Superior temporal gyrus (tissue), 1 donor: ENCODE results near the gene BABAM2.
A peak's percentile ranks its signal among the peaks of the same experiment; 100 is the strongest.
"Not testable (repeated sequence)": the region's sequence is repeated elsewhere in the genome, so short reads cannot be mapped to it uniquely, and the experiment has no call there.

Source experiments
- DNase-seq: peaks from one replicate; pipeline ENCODE4 v3.0.0-alpha.2; 2016; ENCODE audit errors: extremely low spot score

Gene BABAM2

DNA sequence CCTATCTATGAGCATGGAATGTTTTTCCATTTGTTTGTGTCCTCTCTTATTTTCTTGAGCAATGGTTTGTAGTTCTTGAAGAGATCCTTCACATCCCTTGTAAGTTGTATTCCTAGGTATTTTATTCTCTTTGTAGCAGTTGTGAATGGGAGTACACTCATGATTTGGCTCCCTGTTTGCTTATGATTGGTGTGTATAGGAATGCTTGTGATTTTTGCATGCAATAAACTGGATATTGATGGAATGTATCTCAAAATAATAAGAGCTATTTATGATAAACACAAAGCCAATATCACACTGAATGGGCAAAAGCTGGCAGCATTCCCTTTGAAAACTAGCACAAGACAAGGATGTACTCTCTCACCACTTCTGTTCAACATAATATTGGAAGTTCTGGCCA is 223.2 kb downstream of the BABAM2 start:
- not testable (repeated sequence) for DNase-seq

DNA sequence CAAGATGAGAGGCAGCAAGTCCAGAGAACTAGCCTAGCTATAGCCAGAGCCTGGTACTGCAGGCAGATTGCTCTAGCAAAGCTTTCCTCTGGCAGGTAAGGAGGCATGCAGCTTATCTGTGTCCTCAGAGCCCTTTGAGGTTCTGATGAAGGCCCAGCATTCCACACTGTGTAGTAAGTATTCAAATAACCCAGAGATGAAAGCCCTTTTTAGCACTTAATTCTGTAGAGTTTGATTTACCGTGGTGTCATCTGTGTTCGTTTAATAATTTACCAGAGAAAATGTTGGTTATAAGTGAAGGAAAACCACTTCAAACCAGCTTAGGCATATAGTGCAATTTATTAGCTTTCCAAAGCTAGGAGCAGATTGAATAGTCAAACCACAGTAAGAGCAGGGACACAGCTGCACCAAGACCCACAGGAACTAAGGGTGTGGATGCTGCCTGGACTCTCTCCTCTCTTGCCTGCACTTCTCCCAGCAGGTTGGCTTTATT is 226.6 kb downstream of the BABAM2 start:
- no peak for DNase-seq

DNA sequence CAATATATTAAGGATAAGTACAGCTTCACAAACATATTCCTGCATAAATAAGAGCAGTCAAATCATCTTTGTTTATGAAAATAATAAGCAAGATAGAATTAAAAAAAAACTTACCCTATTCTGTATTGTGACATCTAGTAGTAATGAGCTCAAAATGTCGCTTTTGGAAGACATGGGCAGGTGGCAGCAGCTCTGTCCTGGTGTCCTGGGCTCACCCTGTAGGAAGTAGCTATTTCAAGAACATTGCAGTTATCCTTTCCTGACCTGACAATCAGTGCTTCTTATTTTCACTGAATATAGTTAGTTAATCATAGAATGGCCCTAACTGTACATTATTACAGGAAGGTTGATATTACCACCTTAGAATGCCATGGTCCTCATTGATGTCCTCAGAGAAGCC is 229.1 kb downstream of the BABAM2 start:
- DNase-seq, result no peak

- no peak for DNase-seq
Observed at GRCh38 chr2:28128281-28128950, 237.9 kb downstream of the BABAM2 start.

GRCh38 chr2:28129955-28130695 is 239.6 kb downstream of the BABAM2 start:
- DNase-seq, result no peak

GRCh38 chr2:28133778-28134177 is 243.2 kb downstream of the BABAM2 start:
- DNase-seq, result no peak

DNA sequence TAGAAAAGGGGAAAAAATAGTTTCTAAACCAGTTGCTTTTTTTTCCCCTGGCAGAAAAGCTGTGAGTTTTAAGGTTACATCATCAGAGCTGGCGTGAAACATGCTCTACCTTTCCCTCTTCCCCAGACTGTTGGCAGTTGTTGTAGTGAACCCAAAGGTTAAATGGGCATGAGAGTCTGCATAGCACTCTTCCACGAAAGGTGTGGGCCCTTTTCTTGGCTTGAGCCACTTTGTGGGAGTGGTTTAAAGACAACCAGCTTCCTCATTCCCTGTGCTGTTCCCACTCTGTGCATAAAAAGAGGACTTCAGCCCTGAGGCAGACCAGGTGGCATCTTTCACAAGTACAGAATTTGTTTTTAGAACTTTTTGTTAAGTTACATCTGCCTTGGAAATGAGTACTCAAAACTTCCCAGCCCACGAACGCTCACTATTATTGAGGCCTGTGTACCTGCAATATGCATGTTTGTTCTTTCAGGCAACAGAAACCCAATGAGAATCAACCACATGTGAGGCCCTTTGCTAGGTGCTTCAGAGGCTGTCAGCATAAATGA is 243.8 kb downstream of the BABAM2 start:
- peak; percentile 45 for DNase-seq

GRCh38 chr2:28134857-28135256 is 244.3 kb downstream of the BABAM2 start:
- DNase-seq, result no peak

- DNase-seq, result no peak
Observed at GRCh38 chr2:28135324-28135723, 244.8 kb downstream of the BABAM2 start.

- DNase-seq, result no peak
Observed at GRCh38 chr2:28135799-28136198, 245.3 kb downstream of the BABAM2 start.

DNA sequence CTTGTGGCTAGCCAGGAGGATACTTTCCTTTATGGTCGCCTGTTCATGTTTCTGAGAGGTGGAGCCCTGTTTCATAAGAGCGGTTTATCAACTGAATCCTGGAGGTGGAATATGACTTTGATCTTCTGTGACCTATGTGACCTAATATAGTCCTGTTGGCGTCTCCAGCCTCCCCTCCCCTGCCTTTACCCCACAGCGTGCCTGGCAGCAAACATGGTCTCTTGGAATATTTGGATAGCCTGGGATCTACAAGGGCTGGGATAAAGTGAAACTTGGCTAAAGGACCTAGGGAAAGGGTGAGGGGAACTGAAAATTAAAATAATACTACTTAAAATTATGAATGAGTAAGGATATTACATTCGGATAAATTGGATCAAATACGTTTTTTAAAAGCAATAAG is 246.0 kb downstream of the BABAM2 start:
- DNase-seq, result no peak

- no peak for DNase-seq
Observed at GRCh38 chr2:28137221-28137620, 246.7 kb downstream of the BABAM2 start.

DNA sequence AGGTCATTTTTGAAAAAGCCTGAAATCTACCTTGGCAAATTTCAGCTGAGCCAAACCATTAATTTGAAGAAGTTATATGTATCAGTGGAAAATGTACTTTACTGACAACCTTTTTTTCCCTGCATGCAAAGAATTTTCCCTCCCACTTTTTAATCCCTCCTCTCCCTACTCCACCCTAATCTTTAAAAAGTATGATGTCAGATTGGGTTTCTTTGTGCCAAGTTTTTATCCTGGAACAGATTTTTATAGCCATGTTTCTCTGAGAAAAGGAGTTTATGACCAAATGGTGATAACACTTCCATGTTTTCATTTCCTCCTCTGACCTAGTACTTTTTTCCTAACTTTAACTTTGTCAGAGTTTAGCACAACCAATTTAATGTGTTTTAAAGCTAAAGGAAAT is 251.9 kb downstream of the BABAM2 start:
- DNase-seq, result no peak

DNA sequence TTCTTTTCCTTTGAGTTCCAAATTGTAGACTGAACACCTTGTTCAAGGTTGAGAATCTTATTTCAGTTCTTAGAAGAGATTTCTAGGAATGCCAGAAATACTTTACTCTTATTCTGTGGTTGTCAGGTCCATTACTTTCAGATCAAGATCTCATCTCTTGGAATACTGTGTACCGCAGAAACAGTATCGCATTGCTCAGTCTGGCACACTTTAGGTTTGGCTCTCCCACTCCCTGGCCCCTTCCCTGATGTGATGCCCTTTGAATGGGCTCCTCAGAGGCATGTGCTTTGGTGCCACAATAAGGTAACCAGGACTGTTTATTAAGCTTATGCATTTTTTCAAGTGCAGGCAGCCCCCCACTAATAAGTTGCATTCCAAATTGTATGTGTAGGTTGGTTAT is 257.5 kb downstream of the BABAM2 start:
- no peak for DNase-seq

GRCh38 chr2:28148566-28148965 is 258.0 kb downstream of the BABAM2 start:
- DNase-seq, result no peak

DNA sequence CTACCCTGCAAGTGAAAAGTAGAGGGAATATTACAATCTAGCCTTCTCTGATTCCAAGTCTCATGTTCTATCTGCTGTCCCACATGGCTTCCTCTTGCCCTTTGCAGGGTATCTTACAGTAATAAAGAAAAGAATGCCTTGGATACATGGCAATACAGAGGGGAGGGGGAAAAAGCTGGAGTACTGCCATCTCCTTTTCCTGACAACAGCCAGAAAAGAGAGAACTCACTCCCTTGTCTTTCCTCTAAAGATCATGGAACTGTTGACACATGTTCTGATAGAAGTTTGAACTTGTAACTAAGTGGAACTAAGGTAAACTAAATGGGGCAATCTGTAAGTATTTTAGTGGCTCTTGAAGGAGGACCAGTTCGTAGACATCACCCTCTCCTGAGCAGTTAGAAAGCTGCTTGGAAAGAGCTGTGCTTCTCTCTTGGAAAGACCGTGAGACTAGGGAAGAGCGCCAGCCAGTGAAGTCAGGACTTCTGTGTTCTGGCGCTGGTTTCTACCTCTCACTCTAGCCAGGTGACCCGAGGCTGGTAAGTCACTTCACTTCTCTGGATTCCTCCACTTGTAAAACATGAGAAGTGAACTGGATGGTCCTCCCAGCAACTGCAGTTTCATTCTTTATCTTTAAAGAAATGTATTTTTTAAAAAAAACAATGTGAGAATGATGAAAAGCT is 259.8 kb downstream of the BABAM2 start:
- no peak for DNase-seq

DNA sequence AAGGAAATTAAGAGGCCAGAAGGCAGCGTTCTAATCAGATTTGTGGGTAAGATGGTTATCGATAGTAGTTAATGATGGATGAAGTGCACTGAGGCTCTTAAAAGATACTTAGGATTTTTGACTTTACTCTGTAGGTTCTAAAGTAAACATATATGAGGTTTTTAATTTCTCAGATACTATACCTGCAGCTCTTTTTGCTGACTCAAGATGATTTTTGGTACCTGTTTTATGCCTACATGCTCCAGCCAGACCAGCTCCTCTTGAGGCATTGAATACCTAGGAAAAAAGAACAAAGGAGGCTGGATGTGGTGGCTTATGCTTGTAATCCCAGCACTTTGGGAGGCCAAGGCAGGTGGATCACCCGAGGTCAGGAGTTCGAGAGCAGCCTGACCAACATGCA is 260.5 kb downstream of the BABAM2 start:
- DNase-seq, result no peak

- DNase-seq, result no peak
Observed at GRCh38 chr2:28152585-28153280, 262.2 kb downstream of the BABAM2 start.

DNA sequence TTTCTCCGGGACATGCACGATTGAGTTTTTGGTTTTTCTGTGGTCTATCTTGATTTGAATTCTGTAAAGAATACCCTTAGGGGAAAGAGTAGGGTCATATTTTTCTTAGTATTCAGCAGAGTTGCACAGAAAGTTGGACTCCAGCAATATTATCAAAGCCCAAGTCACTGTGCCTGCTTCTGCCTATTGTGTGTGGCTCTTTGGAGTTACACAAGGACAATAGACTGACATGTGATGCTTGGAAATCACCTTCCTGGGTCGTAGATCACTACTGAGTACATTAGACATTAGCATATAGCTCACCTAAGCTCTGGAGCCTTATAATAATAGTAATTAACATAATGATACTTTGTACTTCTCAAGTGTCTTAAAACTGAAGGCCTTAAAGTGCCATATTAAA is 263.3 kb downstream of the BABAM2 start:
- DNase-seq, result no peak

GRCh38 chr2:28155086-28155485 is 264.6 kb downstream of the BABAM2 start:
- DNase-seq, result no peak

- DNase-seq, result no peak
Observed at GRCh38 chr2:28155627-28156026, 265.1 kb downstream of the BABAM2 start.

GRCh38 chr2:28158791-28159190 is 268.3 kb downstream of the BABAM2 start:
- DNase-seq, result no peak
